ENCODE results near the gene IGF2BP2.

DNA sequence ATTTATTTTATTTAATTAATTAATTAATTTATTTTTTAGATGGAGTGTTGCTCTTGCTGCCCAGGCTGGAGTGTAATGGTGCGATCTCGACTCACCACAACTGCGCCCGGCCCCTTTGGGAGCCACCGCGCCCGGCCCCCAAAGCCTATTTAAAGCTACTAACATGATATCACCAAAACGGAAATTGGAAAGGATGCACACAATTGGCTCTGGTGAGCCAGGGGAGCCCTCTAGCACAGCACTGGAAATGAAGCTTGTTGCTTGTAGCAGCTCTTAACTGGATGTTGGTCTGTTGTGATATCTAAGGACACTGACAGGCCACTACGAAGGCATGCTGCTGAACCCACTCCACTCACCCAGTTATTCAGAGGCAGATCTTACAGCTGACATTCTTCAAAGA lies 104.5 kb downstream of the IGF2BP2 start:
- TF ChIP-seq, protein P1, sequence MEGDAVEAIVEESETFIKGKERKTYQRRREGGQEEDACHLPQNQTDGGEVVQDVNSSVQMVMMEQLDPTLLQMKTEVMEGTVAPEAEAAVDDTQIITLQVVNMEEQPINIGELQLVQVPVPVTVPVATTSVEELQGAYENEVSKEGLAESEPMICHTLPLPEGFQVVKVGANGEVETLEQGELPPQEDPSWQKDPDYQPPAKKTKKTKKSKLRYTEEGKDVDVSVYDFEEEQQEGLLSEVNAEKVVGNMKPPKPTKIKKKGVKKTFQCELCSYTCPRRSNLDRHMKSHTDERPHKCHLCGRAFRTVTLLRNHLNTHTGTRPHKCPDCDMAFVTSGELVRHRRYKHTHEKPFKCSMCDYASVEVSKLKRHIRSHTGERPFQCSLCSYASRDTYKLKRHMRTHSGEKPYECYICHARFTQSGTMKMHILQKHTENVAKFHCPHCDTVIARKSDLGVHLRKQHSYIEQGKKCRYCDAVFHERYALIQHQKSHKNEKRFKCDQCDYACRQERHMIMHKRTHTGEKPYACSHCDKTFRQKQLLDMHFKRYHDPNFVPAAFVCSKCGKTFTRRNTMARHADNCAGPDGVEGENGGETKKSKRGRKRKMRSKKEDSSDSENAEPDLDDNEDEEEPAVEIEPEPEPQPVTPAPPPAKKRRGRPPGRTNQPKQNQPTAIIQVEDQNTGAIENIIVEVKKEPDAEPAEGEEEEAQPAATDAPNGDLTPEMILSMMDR (IDR thresholded peaks at IDR 0.05) = no peak
- no peak for TF ChIP-seq POLR2AphosphoS5 (IDR thresholded peaks at IDR 0.05; ENCODE audit: insufficient read depth in 1 of 2, low read depth in 1 of 2)
- TF ChIP-seq POLR2A (IDR thresholded peaks at IDR 0.05) = no peak
